Measurements from ENCODE around the gene GPR61.
A peak's percentile ranks its signal among the peaks of the same experiment; 100 is the strongest.

Gene GPR61

GRCh38 chr1:109565241-109565640 is 25.6 kb downstream of the GPR61 start:
- Histone ChIP-seq H3K9ac (ENCODE audit: low read length) (no peak overlapping the region), H3K27me3 (ENCODE audit: control insufficient read depth in 1 of 2, insufficient read depth in 1 of 2, low read length in 2 of 2) (no peaks in the 10 kb centered on the region), H2AK5ac (ENCODE audit: low read length, severe bottlenecking) (no peak overlapping the region), H3K23ac (ENCODE audit: low read length in 2 of 2) (no peak overlapping the region), H3K4me3 (ENCODE audit: insufficient read depth in 1 of 2, low read depth in 1 of 2, low read length in 2 of 2) (no peak overlapping the region), H2BK15ac (ENCODE audit: low read depth, poor library complexity, severe bottlenecking) (no peak overlapping the region), H3K4me1 (ENCODE audit: control insufficient read depth, insufficient read depth, low read depth, low read length) (peaks cover 12% of the 10 kb centered on the region), H3K9me3 (ENCODE audit: control insufficient read depth, low read length) (no peaks in the 10 kb centered on the region), H3K36me3 (ENCODE audit: control insufficient read depth in 1 of 2, insufficient read depth in 2 of 2, low read depth in 1 of 2, low read length in 2 of 2) (no peaks in the 10 kb centered on the region), H4K91ac (ENCODE audit: low read length) (no peak overlapping the region), H3K27ac (ENCODE audit: low read length, poor library complexity, severe bottlenecking) (no peak overlapping the region), H4K8ac (ENCODE audit: low read length) (no peak overlapping the region), H3K4ac (ENCODE audit: low read depth in 1 of 2, low read length in 2 of 2) (no peak overlapping the region), H2BK120ac (ENCODE audit: low read depth, low read length) (no peak overlapping the region), H2AFZ (ENCODE audit: low read depth, low read length) (no peak overlapping the region), H2BK5ac (ENCODE audit: low read depth, low read length, poor library complexity, severe bottlenecking) (no peak overlapping the region), H3K4me2 (ENCODE audit: low read length, poor library complexity, severe bottlenecking) (no peak overlapping the region), H3K79me1 (replicated peaks; ENCODE audit: low read length, poor library complexity, severe bottlenecking) (no peaks in the 10 kb centered on the region), H3K18ac (ENCODE audit: low read depth in 1 of 2, low read length in 2 of 2) (no peak overlapping the region), H2BK12ac (ENCODE audit: low read length in 2 of 2) (no peak overlapping the region), H3K14ac (ENCODE audit: low read length in 2 of 2) (no peak overlapping the region)
- WGBS, result no CpG with 5 or more reads among the region's 3 CpGs
- DNase-seq, result no peak

GRCh38 chr1:109566982-109567381 is 27.3 kb downstream of the GPR61 start:
- Histone ChIP-seq H2BK12ac (ENCODE audit: low read length in 2 of 2) (no peak overlapping the region), H3K14ac (ENCODE audit: low read length in 2 of 2) (no peak overlapping the region)
- WGBS, result 100% methylated on average over 1 of the region's 1 CpG

GRCh38 chr1:109567877-109568672 is 28.4 kb downstream of the GPR61 start:
- no peaks in the 10 kb centered on the region for H3K79me1 ChIP-seq (replicated peaks; ENCODE audit: low read length, poor library complexity, severe bottlenecking)
- H3K14ac ChIP-seq (ENCODE audit: low read length in 2 of 2), result no peak overlapping the region
- no peaks in the 10 kb centered on the region for H3K36me3 ChIP-seq (ENCODE audit: control insufficient read depth in 1 of 2, insufficient read depth in 2 of 2, low read depth in 1 of 2, low read length in 2 of 2)
- H3K4ac ChIP-seq (ENCODE audit: low read depth in 1 of 2, low read length in 2 of 2), result no peak overlapping the region
- H3K23ac ChIP-seq (ENCODE audit: low read length in 2 of 2), result no peak overlapping the region
- no peak overlapping the region for H3K18ac ChIP-seq (ENCODE audit: low read depth in 1 of 2, low read length in 2 of 2)
- H4K91ac ChIP-seq (ENCODE audit: low read length), result no peak overlapping the region
- no peak overlapping the region for H3K4me2 ChIP-seq (ENCODE audit: low read length, poor library complexity, severe bottlenecking)
- H3K4me3 ChIP-seq (ENCODE audit: insufficient read depth in 1 of 2, low read depth in 1 of 2, low read length in 2 of 2), result no peak overlapping the region
- H3K4me1 ChIP-seq (ENCODE audit: control insufficient read depth, insufficient read depth, low read depth, low read length), result peaks cover 8% of the 10 kb centered on the region
- no peak for DNase-seq
- no peak overlapping the region for H2AK5ac ChIP-seq (ENCODE audit: low read length, severe bottlenecking)
- no peak overlapping the region for H2BK5ac ChIP-seq (ENCODE audit: low read depth, low read length, poor library complexity, severe bottlenecking)
- H2AFZ ChIP-seq (ENCODE audit: low read depth, low read length), result no peak overlapping the region
- H2BK15ac ChIP-seq (ENCODE audit: low read depth, poor library complexity, severe bottlenecking), result no peak overlapping the region
- no peak overlapping the region for H3K9ac ChIP-seq (ENCODE audit: low read length)
- no peak overlapping the region for H4K8ac ChIP-seq (ENCODE audit: low read length)
- H3K27me3 ChIP-seq (ENCODE audit: control insufficient read depth in 1 of 2, insufficient read depth in 1 of 2, low read length in 2 of 2), result no peaks in the 10 kb centered on the region
- no CpG with 5 or more reads among the region's 4 CpGs for WGBS
- H2BK12ac ChIP-seq (ENCODE audit: low read length in 2 of 2), result no peak overlapping the region
- no peak overlapping the region for H2BK120ac ChIP-seq (ENCODE audit: low read depth, low read length)
- H3K9me3 ChIP-seq (ENCODE audit: control insufficient read depth, low read length), result no peaks in the 10 kb centered on the region
- H3K27ac ChIP-seq (ENCODE audit: low read length, poor library complexity, severe bottlenecking), result peak overlapping the region; percentile 32

More at GRCh38 chr1:109566982-109567381, 27.3 kb downstream of the GPR61 start:
- H3K4me1 ChIP-seq (ENCODE audit: control insufficient read depth, insufficient read depth, low read depth, low read length), result peaks cover 9% of the 10 kb centered on the region
- no peaks in the 10 kb centered on the region for H3K36me3 ChIP-seq (ENCODE audit: control insufficient read depth in 1 of 2, insufficient read depth in 2 of 2, low read depth in 1 of 2, low read length in 2 of 2)
- H2BK15ac ChIP-seq (ENCODE audit: low read depth, poor library complexity, severe bottlenecking), result no peak overlapping the region
- no peaks in the 10 kb centered on the region for H3K9me3 ChIP-seq (ENCODE audit: control insufficient read depth, low read length)
- no peaks in the 10 kb centered on the region for H3K79me1 ChIP-seq (replicated peaks; ENCODE audit: low read length, poor library complexity, severe bottlenecking)
- H3K4me3 ChIP-seq (ENCODE audit: insufficient read depth in 1 of 2, low read depth in 1 of 2, low read length in 2 of 2), result no peak overlapping the region
- no peak overlapping the region for H2AFZ ChIP-seq (ENCODE audit: low read depth, low read length)
- no peak overlapping the region for H3K4ac ChIP-seq (ENCODE audit: low read depth in 1 of 2, low read length in 2 of 2)
- H3K23ac ChIP-seq (ENCODE audit: low read length in 2 of 2), result no peak overlapping the region
- no peak overlapping the region for H3K18ac ChIP-seq (ENCODE audit: low read depth in 1 of 2, low read length in 2 of 2)
- H3K4me2 ChIP-seq (ENCODE audit: low read length, poor library complexity, severe bottlenecking), result no peak overlapping the region
- no peak for DNase-seq
- no peak overlapping the region for H2AK5ac ChIP-seq (ENCODE audit: low read length, severe bottlenecking)
- no peak overlapping the region for H2BK5ac ChIP-seq (ENCODE audit: low read depth, low read length, poor library complexity, severe bottlenecking)
- H4K91ac ChIP-seq (ENCODE audit: low read length), result no peak overlapping the region
- no peak overlapping the region for H3K9ac ChIP-seq (ENCODE audit: low read length)
- H4K8ac ChIP-seq (ENCODE audit: low read length), result no peak overlapping the region
- H3K27me3 ChIP-seq (ENCODE audit: control insufficient read depth in 1 of 2, insufficient read depth in 1 of 2, low read length in 2 of 2), result no peaks in the 10 kb centered on the region
- peak overlapping the region; percentile 31 for H3K27ac ChIP-seq (ENCODE audit: low read length, poor library complexity, severe bottlenecking)
- no peak overlapping the region for H2BK120ac ChIP-seq (ENCODE audit: low read depth, low read length)

GRCh38 chr1:109569323-109569722 is 29.7 kb downstream of the GPR61 start:
- DNase-seq, result no peak
- Histone ChIP-seq H3K4ac (ENCODE audit: low read depth in 1 of 2, low read length in 2 of 2) (no peak overlapping the region), H3K9ac (ENCODE audit: low read length) (no peak overlapping the region), H3K14ac (ENCODE audit: low read length in 2 of 2) (no peak overlapping the region), H2BK120ac (ENCODE audit: low read depth, low read length) (no peak overlapping the region), H3K79me1 (replicated peaks; ENCODE audit: low read length, poor library complexity, severe bottlenecking) (no peaks in the 10 kb centered on the region), H3K18ac (ENCODE audit: low read depth in 1 of 2, low read length in 2 of 2) (no peak overlapping the region), H4K8ac (ENCODE audit: low read length) (no peak overlapping the region), H2BK5ac (ENCODE audit: low read depth, low read length, poor library complexity, severe bottlenecking) (no peak overlapping the region), H3K36me3 (ENCODE audit: control insufficient read depth in 1 of 2, insufficient read depth in 2 of 2, low read depth in 1 of 2, low read length in 2 of 2) (peaks cover 0 to 8% of the 10 kb centered on the region in 2 experiments), H3K4me1 (ENCODE audit: control insufficient read depth, insufficient read depth, low read depth, low read length) (peaks cover 6% of the 10 kb centered on the region), H4K91ac (ENCODE audit: low read length) (no peak overlapping the region), H2BK12ac (ENCODE audit: low read length in 2 of 2) (no peak overlapping the region), H3K9me3 (ENCODE audit: control insufficient read depth, low read length) (no peaks in the 10 kb centered on the region), H3K4me3 (ENCODE audit: insufficient read depth in 1 of 2, low read depth in 1 of 2, low read length in 2 of 2) (no peak overlapping the region), H2BK15ac (ENCODE audit: low read depth, poor library complexity, severe bottlenecking) (no peak overlapping the region), H3K27me3 (ENCODE audit: control insufficient read depth in 1 of 2, insufficient read depth in 1 of 2, low read length in 2 of 2) (no peaks in the 10 kb centered on the region), H3K23ac (ENCODE audit: low read length in 2 of 2) (no peak overlapping the region), H2AFZ (ENCODE audit: low read depth, low read length) (no peak overlapping the region), H3K4me2 (ENCODE audit: low read length, poor library complexity, severe bottlenecking) (no peak overlapping the region), H2AK5ac (ENCODE audit: low read length, severe bottlenecking) (no peak overlapping the region), H3K27ac (ENCODE audit: low read length, poor library complexity, severe bottlenecking) (no peak overlapping the region)
- WGBS, result 96% methylated on average over 1 of the region's 1 CpG

Data from mesenchymal stem cell (in vitro differentiated cells and primary cell).